SJSA1 (cell line): ENCODE data around the gene LMF1. TPM values are rescaled to one million over a fixed set of nuclear protein-coding genes. Genes with fewer than 3 reads are reported as not detected.
"Not testable (repeated sequence)": the region's sequence is repeated elsewhere in the genome, so short reads cannot be mapped to it uniquely, and the experiment has no call there.

Experiments
- DNase-seq, 2 experiments: peaks; one replicate each; pipeline ENCODE4 v3.0.0-alpha.2; 2015 to 2020; ENCODE audit warnings: low spot score in 2 of 2, low read depth in 1 of 2
- H3K27ac ChIP-seq: fragments of 250-450 bp; sonication (Bioruptor Pico); 2 replicates; pipeline ENCODE4 v1.5.1; 2020; ENCODE audit warnings: mild to moderate bottlenecking, moderate library complexity
- H3K27me3 ChIP-seq: fragments of 250-450 bp; sonication (Bioruptor Pico); replicated peaks from 2 replicates; pipeline ENCODE4 v1.5.1; 2020; ENCODE audit warnings: mild to moderate bottlenecking, moderate library complexity
- H3K36me3 ChIP-seq: fragments of 250-450 bp; sonication (Bioruptor Pico); 2 replicates; pipeline ENCODE4 v1.5.1; 2020; ENCODE audit warnings: mild to moderate bottlenecking
- H3K4me1 ChIP-seq: fragments of 250-450 bp; sonication (Bioruptor Pico); replicated peaks from 2 replicates; pipeline ENCODE4 v1.6.1; 2021; ENCODE audit warnings: mild to moderate bottlenecking
- H3K4me3 ChIP-seq: fragments of 250-450 bp; sonication (Bioruptor Pico); 2 replicates; pipeline ENCODE4 v1.5.1; 2020; ENCODE audit warnings: mild to moderate bottlenecking
- H3K9me3 ChIP-seq: fragments of 250-450 bp; sonication (Bioruptor Pico); replicated peaks from 2 replicates; pipeline ENCODE4 v1.5.1; 2020; ENCODE audit warnings: mild to moderate bottlenecking
- total RNA-seq: library from RNA; depleted of rRNA; stranded (reverse); fragments of >200 nt; shearing (Covaris generic); gene quantifications from 2 replicates; pipeline ENCODE4 v1.2.3, GENCODE V29; 2014

LMF1 gene
- total RNA-seq, 1 experiment from 2014 or later, result 23.5 TPM

DNA sequence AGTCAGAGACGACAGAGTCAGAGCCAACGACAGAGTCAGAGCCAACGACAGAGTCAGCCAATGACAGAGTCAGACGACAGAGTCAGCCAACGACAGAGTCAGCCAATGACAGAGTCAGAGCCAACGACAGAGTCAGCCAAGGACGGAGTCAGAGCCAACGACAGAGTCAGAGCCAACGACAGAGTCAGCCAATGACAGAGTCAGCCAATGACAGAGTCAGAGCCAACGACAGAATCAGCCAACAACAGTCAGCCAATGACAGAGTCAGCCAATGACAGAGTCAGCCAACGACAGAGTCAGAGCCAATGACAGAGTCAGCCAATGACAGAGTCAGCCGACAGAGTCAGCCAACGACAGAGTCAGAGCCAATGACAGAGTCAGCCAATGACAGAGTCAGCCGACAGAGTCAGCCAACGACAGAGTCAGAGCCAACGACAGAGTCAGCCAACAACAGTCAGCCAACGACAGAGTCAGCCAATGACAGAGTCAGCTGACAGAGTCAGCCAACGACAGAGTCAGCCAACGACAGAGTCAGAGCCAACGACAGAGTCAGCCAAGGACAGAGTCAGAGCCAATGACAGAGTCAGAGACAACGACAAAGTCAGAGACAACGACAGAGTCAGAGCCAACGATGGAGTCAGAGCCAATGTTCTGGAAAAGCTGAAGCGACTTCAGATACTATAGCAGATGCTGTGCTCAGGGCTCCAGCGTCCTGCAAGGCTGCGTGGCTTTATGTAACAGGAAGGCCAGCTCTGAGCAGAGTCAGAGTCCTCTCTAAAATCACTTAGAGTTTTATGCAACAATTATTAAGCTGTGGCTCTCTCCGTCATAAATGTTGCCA is 19.8 kb downstream of the LMF1 start:
- not testable (repeated sequence) for DNase-seq

DNA sequence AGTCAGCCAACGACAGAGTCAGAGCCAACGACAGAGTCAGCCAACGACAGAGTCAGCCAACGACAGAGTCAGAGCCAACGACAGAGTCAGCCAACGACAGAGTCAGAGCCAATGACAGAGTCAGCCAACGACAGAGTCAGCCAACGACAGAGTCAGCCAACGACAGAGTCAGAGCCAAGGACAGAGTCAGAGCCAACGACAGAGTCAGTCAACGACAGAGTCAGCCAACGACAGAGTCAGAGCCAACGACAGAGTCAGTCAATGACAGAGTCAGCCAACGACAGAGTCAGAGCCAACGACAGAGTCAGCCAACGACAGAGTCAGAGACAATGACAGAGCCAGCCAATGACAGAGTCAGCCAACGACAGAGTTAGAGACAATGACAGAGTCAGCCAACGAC is 22.0 kb downstream of the LMF1 start:
- not testable (repeated sequence) for DNase-seq, H3K4me3 ChIP-seq, H3K9me3 ChIP-seq, H3K27ac ChIP-seq, H3K36me3 ChIP-seq, H3K4me1 ChIP-seq, H3K27me3 ChIP-seq

More for the DNA sequence above, 19.8 kb downstream of the LMF1 start:
- H3K27ac ChIP-seq, H3K9me3 ChIP-seq, H3K4me3 ChIP-seq, H3K4me1 ChIP-seq, H3K36me3 ChIP-seq, H3K27me3 ChIP-seq: not testable (repeated sequence)

DNA sequence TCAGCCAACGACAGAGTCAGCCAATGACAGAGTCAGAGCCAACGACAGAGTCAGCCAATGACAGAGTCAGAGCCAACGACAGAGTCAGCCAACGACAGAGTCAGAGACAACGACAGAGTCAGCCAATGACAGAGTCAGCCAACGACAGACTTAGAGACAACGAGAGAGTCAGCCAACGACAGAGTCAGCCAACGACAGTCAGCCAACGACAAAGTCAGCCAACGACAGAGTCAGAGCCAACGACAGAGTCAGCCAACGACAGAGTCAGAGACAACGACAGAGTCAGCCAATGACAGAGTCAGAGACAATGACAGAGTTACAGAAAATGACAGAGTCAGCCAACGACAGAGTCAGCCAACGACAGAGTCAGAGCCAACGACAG is 22.9 kb downstream of the LMF1 start:
- not testable (repeated sequence) for H3K36me3 ChIP-seq, DNase-seq, H3K27ac ChIP-seq, H3K4me3 ChIP-seq, H3K27me3 ChIP-seq, H3K9me3 ChIP-seq, H3K4me1 ChIP-seq

DNA sequence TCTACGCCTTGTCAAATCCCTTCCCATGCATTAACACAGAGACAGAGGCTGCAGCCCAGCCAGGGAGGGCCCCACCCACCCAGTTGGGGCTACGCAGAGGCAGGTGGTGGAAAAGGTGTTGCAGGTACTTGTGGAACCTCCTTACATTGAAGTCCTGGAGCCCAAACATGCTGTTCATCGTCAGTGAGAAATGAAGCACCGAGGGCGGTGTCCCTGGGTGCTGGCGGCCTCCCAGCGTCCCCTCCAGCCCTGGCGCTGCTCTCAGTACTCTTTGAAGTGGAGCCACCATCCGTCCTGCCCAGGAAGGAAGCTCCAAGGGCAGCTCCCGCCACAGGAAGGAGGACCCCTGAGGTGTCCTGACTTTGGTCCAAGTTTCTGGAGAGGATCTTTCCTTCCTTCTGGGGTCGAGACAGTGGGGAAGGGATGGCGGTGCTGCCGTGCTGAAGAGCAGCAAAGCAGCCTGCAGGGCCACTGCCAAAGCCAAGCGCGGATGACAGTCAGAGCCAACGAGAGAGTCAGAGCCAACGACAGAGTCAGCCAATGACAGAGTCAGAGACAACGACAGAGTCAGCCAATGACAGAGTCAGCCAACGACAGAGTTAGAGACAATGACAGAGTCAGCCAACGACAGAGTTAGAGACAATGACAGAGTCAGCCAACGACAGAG is 23.4 kb downstream of the LMF1 start:
- no peaks in the 10 kb centered on the region for H3K27me3 ChIP-seq

DNA sequence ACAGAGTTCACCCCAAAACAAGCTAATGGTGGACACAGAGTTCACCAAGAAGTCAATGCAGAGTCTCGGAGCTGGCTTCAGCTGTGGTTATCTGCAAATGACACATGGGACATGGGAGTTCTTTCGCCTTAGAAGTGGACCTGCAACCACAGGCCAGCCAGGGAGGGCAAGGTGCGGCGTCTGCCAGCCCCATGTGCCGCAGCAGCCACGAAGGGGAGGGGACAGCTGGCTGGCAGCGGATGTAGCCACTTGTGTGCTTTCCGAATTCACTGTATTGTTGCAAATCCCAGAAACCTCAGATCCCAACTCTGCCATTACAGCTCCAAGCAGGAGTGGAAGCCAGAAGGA is 24.8 kb downstream of the LMF1 start:
- DNase-seq, result no peak
- H3K9me3 ChIP-seq, result no peaks in the 10 kb centered on the region; the same call in 1 of the 2 replicates
- H3K36me3 ChIP-seq, result no peaks in the 10 kb centered on the region
- no peak overlapping the region for H3K4me3 ChIP-seq
- H3K27ac ChIP-seq, result no peak overlapping the region
- H3K4me1 ChIP-seq, result no peaks in the 10 kb centered on the region
- no peaks in the 10 kb centered on the region for H3K27me3 ChIP-seq

More for the DNA sequence above, 23.4 kb downstream of the LMF1 start:
- Histone ChIP-seq H3K4me3 (no peak overlapping the region), H3K9me3 (no peaks in the 10 kb centered on the region), H3K36me3 (no peaks in the 10 kb centered on the region), H3K4me1 (no peaks in the 10 kb centered on the region), H3K27ac (no peak overlapping the region)
- no peak for DNase-seq

DNA sequence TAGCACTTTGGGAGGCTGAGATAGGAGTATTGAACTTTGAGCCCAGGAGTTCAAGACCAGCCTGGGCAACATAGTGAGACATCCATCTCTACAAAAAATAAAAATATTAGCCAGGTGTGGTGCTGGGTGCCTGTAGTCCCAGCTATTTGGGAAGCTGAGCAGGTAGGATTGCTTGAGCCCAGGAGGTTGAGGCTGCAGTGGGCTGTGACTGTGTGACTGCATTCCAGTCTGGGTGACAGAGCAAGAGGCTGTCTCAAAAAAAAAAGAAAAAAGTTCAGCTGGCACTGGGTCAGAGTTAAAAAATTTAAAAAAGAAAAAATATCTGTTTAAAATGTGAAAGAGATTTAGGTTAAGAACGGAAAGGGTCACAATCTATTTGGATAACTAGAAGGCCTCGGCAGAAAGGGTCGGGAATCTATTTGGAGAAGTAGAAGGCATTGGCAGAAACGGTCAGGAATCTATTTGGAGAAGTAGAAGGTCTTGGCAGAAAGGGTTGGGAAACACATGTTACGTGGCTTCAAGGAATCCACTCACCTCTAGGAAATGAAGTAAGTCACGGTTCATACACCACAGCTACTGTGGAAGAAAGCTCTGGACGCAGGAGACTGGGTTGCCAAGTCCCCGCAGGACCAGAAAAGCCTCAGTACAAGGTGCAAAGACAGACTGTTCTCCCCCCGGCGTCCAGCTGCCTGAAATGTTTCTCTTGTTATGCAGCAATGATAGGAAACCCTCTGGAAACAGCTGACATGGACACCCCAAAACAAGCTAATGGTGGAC is 25.3 kb downstream of the LMF1 start:
- no peak overlapping the region for H3K4me3 ChIP-seq
- no peaks in the 10 kb centered on the region; the same call in 1 of the 2 replicates for H3K9me3 ChIP-seq
- H3K27me3 ChIP-seq, result no peaks in the 10 kb centered on the region
- no peak for DNase-seq
- H3K27ac ChIP-seq, result no peak overlapping the region
- H3K36me3 ChIP-seq, result no peaks in the 10 kb centered on the region
- H3K4me1 ChIP-seq, result no peaks in the 10 kb centered on the region

DNA sequence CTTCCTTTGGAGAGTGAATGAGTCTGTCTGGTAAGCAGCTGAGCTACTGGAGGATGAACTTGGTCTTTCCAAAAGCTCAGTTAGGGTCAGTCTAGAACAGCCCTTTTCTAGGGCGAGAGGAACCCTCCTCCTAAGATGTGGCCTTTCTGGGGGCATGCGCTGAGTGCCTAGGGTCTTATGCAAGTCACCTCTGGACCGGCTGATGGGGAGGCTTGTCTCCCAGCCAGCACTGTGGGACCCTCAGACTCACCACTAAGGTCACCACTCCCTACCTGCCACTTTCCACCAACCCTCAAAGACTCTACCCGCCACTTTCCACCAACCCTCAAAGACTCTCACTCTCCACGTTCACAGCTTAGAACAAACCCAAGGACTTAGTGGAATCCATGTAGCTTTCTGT is 26.8 kb downstream of the LMF1 start:
- Histone ChIP-seq H3K4me3 (no peak overlapping the region), H3K27ac (no peak overlapping the region), H3K9me3 (no peaks in the 10 kb centered on the region; the same call in 1 of the 2 replicates), H3K4me1 (no peaks in the 10 kb centered on the region), H3K27me3 (no peaks in the 10 kb centered on the region), H3K36me3 (no peaks in the 10 kb centered on the region)
- no peak for DNase-seq

DNA sequence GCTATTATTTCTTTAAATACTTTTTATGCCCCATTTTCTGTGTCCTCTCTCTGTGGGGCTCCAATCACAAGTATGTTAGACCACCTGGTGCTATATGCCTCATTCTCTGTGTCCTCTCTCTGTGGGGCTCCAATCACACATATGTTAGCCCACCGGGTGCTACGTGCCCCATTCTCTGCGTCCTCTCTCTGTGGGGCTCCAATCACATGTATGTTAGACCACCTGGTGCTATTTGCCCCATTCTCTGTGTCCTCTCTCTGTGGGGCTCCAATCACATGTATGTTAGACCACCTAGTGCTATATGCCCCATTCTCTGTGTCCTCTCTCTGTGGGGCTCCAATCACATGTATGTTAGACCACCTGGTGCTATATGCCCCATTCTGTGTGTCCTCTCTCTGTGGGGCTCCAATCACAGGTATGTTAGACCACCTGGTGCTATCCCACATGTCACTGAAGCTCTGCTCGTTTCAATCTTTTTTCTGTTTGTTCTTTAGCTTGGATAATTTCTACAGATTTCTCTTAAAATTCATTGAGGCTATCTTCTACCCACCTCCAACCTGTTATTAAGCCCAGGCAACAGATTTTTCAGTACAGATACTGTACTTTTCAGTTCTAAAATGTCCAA is 28.2 kb downstream of the LMF1 start:
- H3K36me3 ChIP-seq, result no peaks in the 10 kb centered on the region
- no peak overlapping the region for H3K4me3 ChIP-seq
- no peaks in the 10 kb centered on the region; the same call in 1 of the 2 replicates for H3K9me3 ChIP-seq
- H3K27me3 ChIP-seq, result no peaks in the 10 kb centered on the region
- H3K4me1 ChIP-seq, result no peaks in the 10 kb centered on the region
- no peak for DNase-seq
- no peak overlapping the region for H3K27ac ChIP-seq

DNA sequence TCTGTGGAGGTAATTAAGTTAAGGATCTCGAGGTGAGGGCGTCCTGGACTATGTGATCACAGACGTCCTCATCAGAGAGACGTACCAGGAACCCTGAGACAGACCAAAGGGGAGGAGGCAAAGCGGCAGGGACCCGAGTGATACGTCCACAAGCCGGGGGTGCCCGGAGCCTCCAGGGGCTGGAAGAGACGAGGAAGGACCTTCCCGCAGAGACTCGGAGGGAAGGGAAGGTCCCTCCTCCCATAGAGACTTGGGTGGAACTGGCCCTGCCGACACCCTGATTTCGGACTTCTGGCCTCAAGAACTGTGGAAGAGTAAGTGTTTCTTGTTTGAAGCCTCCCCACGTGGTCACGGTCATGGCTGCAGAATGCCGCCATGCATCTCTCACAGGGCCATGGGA is 30.8 kb downstream of the LMF1 start:
- H3K4me1 ChIP-seq, result no peaks in the 10 kb centered on the region
- DNase-seq, result no peak
- H3K9me3 ChIP-seq, result no peaks in the 10 kb centered on the region; the same call in 1 of the 2 replicates
- no peak overlapping the region for H3K27ac ChIP-seq
- no peaks in the 10 kb centered on the region for H3K27me3 ChIP-seq
- no peaks in the 10 kb centered on the region for H3K36me3 ChIP-seq
- no peak overlapping the region for H3K4me3 ChIP-seq

DNA sequence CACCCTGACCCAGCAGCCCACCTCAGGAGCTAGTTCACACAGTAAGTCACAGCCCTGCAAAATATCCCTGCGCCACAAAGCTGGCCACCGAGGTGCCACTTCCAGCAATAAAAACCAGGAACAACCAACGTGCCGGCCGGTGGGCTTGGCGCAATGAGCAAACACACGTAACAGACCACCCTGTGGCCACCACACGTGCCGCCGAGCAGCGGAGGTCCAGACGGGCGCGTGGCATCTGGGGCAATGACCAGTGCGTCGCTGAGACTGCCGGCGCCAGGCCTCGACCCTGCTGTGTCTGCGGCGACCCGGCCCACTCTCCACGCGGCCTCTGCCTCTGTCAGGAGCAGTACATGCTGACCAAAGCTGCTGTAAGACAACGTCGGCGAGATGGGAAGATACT is 31.5 kb downstream of the LMF1 start:
- no peaks in the 10 kb centered on the region for H3K27me3 ChIP-seq
- H3K36me3 ChIP-seq, result no peaks in the 10 kb centered on the region
- no peaks in the 10 kb centered on the region for H3K4me1 ChIP-seq
- no peak overlapping the region for H3K27ac ChIP-seq
- no peak overlapping the region for H3K4me3 ChIP-seq
- no peaks in the 10 kb centered on the region; the same call in 1 of the 2 replicates for H3K9me3 ChIP-seq
- no peak for DNase-seq

DNA sequence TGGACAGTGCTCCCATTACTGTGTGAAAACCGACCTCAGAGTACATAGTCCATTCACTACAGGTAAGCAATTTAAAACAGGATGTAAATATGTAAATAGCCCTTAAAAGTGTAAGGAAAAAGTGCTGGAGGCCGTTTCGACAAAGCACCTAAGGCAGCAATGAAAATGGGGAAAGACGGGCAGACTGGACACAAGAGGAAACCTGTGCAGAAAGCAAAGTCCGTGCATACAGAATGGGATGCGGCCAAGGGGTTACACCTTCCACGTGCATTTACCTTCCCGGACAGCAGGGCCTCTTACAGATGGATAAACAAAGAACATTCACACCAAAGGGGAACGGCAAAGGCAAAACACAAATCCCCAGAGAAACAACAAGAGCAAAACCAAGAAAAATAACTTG is 32.0 kb downstream of the LMF1 start:
- DNase-seq, result no peak
- H3K27ac ChIP-seq, result no peak overlapping the region
- H3K36me3 ChIP-seq, result no peaks in the 10 kb centered on the region
- H3K4me3 ChIP-seq, result no peak overlapping the region
- no peaks in the 10 kb centered on the region for H3K4me1 ChIP-seq
- no peaks in the 10 kb centered on the region; the same call in 1 of the 2 replicates for H3K9me3 ChIP-seq
- no peaks in the 10 kb centered on the region for H3K27me3 ChIP-seq

DNA sequence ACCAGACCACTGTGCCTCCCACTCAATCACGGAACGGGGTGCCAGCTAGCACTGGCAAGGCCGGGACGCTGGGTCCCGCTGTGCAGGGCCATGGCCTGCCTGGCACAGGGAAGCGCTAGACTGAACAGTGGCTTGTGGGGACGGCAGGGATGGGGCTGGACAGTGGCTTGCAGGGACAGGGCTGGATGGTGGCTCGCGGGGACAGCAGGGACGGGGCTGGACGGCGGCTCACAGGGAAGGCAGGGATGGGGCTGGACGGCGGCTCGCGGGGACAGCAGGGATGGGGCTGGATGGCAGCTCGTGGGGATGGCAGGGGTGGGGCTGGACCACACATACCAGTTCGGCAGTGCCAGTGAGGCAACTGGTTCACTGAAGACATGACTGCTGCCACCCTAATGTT is 32.6 kb downstream of the LMF1 start:
- Histone ChIP-seq H3K4me3 (no peak overlapping the region), H3K27me3 (no peaks in the 10 kb centered on the region), H3K4me1 (no peaks in the 10 kb centered on the region), H3K36me3 (no peaks in the 10 kb centered on the region), H3K9me3 (no peaks in the 10 kb centered on the region; the same call in 1 of the 2 replicates), H3K27ac (no peak overlapping the region)
- no peak for DNase-seq

DNA sequence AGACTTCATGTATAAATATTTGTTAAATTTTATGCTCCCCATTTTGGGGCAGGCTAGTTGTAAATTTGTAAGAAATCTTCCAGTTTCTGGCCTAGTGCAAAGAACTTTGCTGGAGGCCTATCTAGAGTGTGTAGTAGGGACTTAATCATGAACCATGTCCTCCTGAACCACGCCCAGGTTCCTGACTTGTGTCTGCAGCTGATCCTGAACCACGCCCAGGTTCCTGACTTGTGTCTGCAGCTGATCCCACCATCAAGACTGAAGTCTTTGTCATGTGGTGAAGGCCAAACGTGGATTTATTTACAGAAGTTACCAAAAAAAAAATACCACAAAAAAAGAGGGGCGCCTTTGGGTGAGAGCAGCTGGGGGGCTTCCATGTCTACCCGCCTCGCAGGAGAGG is 33.1 kb downstream of the LMF1 start:
- DNase-seq, result no peak
- no peak overlapping the region for H3K27ac ChIP-seq
- no peaks in the 10 kb centered on the region for H3K4me1 ChIP-seq
- H3K4me3 ChIP-seq, result no peak overlapping the region
- H3K36me3 ChIP-seq, result no peaks in the 10 kb centered on the region
- H3K9me3 ChIP-seq, result no peaks in the 10 kb centered on the region; the same call in 1 of the 2 replicates
- H3K27me3 ChIP-seq, result no peaks in the 10 kb centered on the region
